CD14-positive monocyte (primary cell): ENCODE results near the gene SLC34A3. TPM values are rescaled to one million over a fixed set of nuclear protein-coding genes. Genes with fewer than 3 reads are reported as not detected.

Source experiments
- DNase-seq, 3 donors: peaks; one replicate each; pipeline ENCODE4 v3.0.0-alpha.2; 2011 to 2022
- H2AFZ ChIP-seq: 2 replicates; pipeline ENCODE4 v1.6.0; 2012; ENCODE audit warnings: mild to moderate bottlenecking, low read depth, low read length, inconsistent platforms; ENCODE audit not compliant: insufficient read depth, poor library complexity, severe bottlenecking
- H3K27ac ChIP-seq, 2 donors: 1 replicate in 1 of 2; 2 replicates in 1 of 2; pipeline ENCODE4 v1.5.1; 2012 to 2013; ENCODE audit warnings: low read length in 2 of 2, control low read depth in 1 of 2, inconsistent platforms in 1 of 2, low read depth in 1 of 2, mild to moderate bottlenecking in 1 of 2
- H3K27me3 ChIP-seq, 2 donors: one replicate each; pipeline versions ENCODE4 v1.6.0 to v1.6.1; 2011 to 2013; ENCODE audit warnings: low read length in 2 of 2; ENCODE audit not compliant: control insufficient read depth in 2 of 2, insufficient read depth in 2 of 2
- H3K36me3 ChIP-seq, 2 donors: replicated peaks in 1 of 2; 1 replicate in 1 of 2; 2 replicates in 1 of 2; pipeline versions ENCODE4 v1.5.1 to v1.6.1; 2012 to 2013; ENCODE audit warnings: low read length in 2 of 2, control low read depth in 1 of 2, inconsistent platforms in 1 of 2, mild to moderate bottlenecking in 1 of 2; ENCODE audit not compliant: insufficient read depth in 2 of 2, control insufficient read depth in 1 of 2
- H3K4me1 ChIP-seq, 2 donors: 1 replicate in 1 of 2; 2 replicates in 1 of 2; pipeline versions ENCODE4 v1.5.1 to v1.6.1; 2012 to 2013; ENCODE audit warnings: low read length in 2 of 2, control low read depth in 1 of 2, inconsistent platforms in 1 of 2, mild to moderate bottlenecking in 1 of 2, moderate library complexity in 1 of 2; ENCODE audit not compliant: insufficient read depth in 2 of 2, control insufficient read depth in 1 of 2
- H3K4me2 ChIP-seq: replicated peaks from 2 replicates; pipeline ENCODE3; 2012; ENCODE audit warnings: low read length, moderate library complexity, mild to moderate bottlenecking; ENCODE audit not compliant: poor library complexity, severe bottlenecking; ENCODE audit errors: extremely low read depth
- H3K4me3 ChIP-seq, 3 experiments: fragments of 200-600 bp in 1 of 3; sonication (generic) in 1 of 3; replicated peaks in 1 of 3; 1 replicate in 2 of 3; 2 replicates in 1 of 3; pipeline ENCODE4 v1.5.1; 2011 to 2013; ENCODE audit warnings: low read length in 3 of 3, mild to moderate bottlenecking in 3 of 3, control low read depth in 2 of 3, low read depth in 2 of 3, inconsistent platforms in 1 of 3, moderate library complexity in 1 of 3
- H3K79me2 ChIP-seq: 2 replicates; pipeline ENCODE4 v1.6.0; 2012; ENCODE audit warnings: mild to moderate bottlenecking, control low read depth, inconsistent platforms, low read length, moderate library complexity; ENCODE audit not compliant: insufficient read depth
- H3K9ac ChIP-seq: 2 replicates; pipeline ENCODE4 v1.6.0; 2017; ENCODE audit warnings: low read length, mild to moderate bottlenecking; ENCODE audit not compliant: insufficient read depth, poor library complexity, severe bottlenecking
- H3K9me3 ChIP-seq, 2 donors: replicated peaks in 1 of 2; 1 replicate in 1 of 2; 2 replicates in 1 of 2; pipeline versions ENCODE4 v1.5.1 to v1.6.1; 2012 to 2013; ENCODE audit warnings: low read length in 2 of 2, control low read depth in 1 of 2; ENCODE audit not compliant: control insufficient read depth in 1 of 2, insufficient read depth in 1 of 2
- H4K20me1 ChIP-seq: 2 replicates; pipeline ENCODE4 v1.6.0; 2012; ENCODE audit warnings: mild to moderate bottlenecking, low read length, control low read depth, moderate library complexity; ENCODE audit not compliant: insufficient read depth
- H3K27ac Mint-ChIP-seq, 7 donors: one replicate each; pipeline ENCODE4 v1.8.0; 2020; ENCODE audit warnings: mild to moderate bottlenecking in 7 of 7, mixed read lengths in 7 of 7, moderate library complexity in 6 of 7, inconsistent platforms in 2 of 7
- H3K27me3 Mint-ChIP-seq, 3 donors: one replicate each; pipeline ENCODE4 v1.8.0; 2021 to 2022; ENCODE audit warnings: low read depth in 3 of 3, mild to moderate bottlenecking in 3 of 3, mixed read lengths in 3 of 3, moderate library complexity in 3 of 3, inconsistent platforms in 1 of 3
- H3K36me3 Mint-ChIP-seq, 2 donors: one replicate each; pipeline ENCODE4 v1.8.0; 2020; ENCODE audit warnings: mixed read lengths in 2 of 2, inconsistent platforms in 1 of 2, mild to moderate bottlenecking in 1 of 2
- H3K4me1 Mint-ChIP-seq: one replicate; pipeline ENCODE4 v1.8.0; 2020; ENCODE audit warnings: mild to moderate bottlenecking, mixed read lengths
- H3K4me3 Mint-ChIP-seq, 2 donors: one replicate each; pipeline ENCODE4 v1.8.0; 2020; ENCODE audit warnings: mild to moderate bottlenecking in 2 of 2, mixed read lengths in 2 of 2, moderate library complexity in 1 of 2
- H3K9me3 Mint-ChIP-seq, 7 donors: one replicate each; pipeline ENCODE4 v1.8.0; 2020 to 2022; ENCODE audit warnings: mixed read lengths in 7 of 7, mild to moderate bottlenecking in 6 of 7, moderate library complexity in 6 of 7, inconsistent platforms in 2 of 7
- CTCF ChIP-seq: fragments of 200-600 bp; IDR thresholded peaks from one replicate; pipeline ENCODE4 v1.8.0; 2022; ENCODE audit warnings: antibody characterized with exemption, mild to moderate bottlenecking
- WGBS: methylation state at CpG from one replicate; pipeline ENCODE4 v1.1.5; 2013; ENCODE audit warnings: missing lambda C conversion rate; ENCODE audit not compliant: insufficient coverage; 5-methylcytosine and 5-hydroxymethylcytosine counted together
- intact Hi-C, 2 donors: fragments of 100-400 bp; cut with micrococcal nuclease; formaldehyde crosslinking; loops; one replicate each; pipeline versions ENCODE4 v1.15.0 to v1.15.1; 2023
- polyA plus RNA-seq, 3 donors: library from polyadenylated mRNA; depleted of rRNA in 1 of 3; unstranded in 2 of 3; stranded (reverse) in 1 of 3; fragments of 300-500 nt in 2 of 3; fragments of >200 nt in 1 of 3; fragmentation: Illumina TruSeq in 2 of 3; gene quantifications; 1 replicate in 2 of 3; 2 replicates in 1 of 3; pipeline ENCODE4 v1.2.3, GENCODE V29; 2012 to 2021

Gene SLC34A3
- polyA plus RNA-seq, 3 donors, result not detected

DNA sequence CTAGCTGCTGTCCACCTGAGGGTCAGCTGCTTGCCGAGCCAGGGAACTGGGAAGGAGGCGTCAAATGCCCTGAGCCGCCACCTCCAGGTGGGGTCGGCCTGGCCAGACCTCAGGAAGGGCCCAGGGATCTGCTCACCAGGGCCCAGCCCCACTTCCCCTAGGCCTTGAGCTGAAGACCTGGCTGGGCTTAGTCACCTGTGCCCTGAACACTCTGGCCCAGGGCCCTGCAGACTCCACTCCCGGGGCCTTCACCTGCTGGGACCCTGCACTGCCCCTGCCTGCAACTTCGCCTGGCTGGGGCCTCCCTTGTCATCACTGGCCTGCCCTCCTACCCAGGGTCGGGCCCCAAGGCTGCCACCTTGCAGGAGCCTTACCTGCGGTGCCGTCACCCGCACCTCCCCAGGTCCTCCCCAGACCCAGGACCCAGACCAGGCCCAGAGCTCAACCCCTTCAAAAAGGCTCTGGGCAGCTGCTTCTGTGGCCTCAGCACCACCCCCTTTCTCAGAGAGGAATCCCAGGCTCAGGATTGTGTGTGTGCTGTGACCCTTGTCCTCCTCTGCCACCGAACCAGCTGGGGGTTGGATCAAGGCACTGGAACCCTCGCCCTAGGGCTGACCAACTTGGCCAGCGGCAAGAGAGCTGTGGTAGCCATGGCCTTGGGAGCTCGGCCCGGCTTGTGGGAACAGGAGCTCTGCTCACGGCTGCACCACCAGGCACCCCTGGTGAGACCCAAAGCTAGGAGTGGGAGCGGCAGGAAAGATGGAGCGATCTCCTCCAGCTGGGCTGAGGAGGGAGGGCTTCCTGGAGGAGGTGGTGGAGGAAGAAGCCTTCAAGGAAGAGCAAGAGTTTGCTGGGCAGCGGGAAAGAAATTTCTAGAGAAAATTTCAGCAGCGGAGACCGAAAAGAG is 23.3 kb downstream of the SLC34A3 start:
- TF ChIP-seq CTCF, result no peak
- peaks cover 12 to 17% of the 10 kb centered on the region in 2 donors for H3K36me3 ChIP-seq
- no peak overlapping the region for H3K27ac ChIP-seq
- H3K27me3 ChIP-seq, result no peaks in the 10 kb centered on the region
- H2AFZ ChIP-seq, result peak overlapping the region; percentile 97
- no peaks in the 10 kb centered on the region for H3K9me3 ChIP-seq
- peaks cover 19% of the 10 kb centered on the region for H3K79me2 ChIP-seq
- Mint-ChIP-seq H3K9me3 (no peaks in the 10 kb centered on the region), H3K4me3 (peak overlapping the region; percentile 88 to 95), H3K27me3 (peaks cover 5 to 7% (median 6%) of the 10 kb centered on the region in 3 donors), H3K36me3 (peaks cover 10 to 30% of the 10 kb centered on the region in 2 donors), H3K4me1 (peaks cover 18% of the 10 kb centered on the region), H3K27ac (peak overlapping the region in 3 of 7 donors; percentile 58 to 76 (median 70))
- H4K20me1 ChIP-seq, result peaks cover 22% of the 10 kb centered on the region
- WGBS, result 91% methylated on average over 21 of the region's 21 CpGs
- DNase-seq, result no peak
- peaks cover 19 to 27% of the 10 kb centered on the region in 2 donors for H3K4me1 ChIP-seq
- intact Hi-C loops, result loop anchor here in 1 of 2 donors (2.0 kb wide), 1 partner anchor 13 kb away; the partner anchor contains the start of gene TUBB4B
- peak overlapping the region; percentile 65 to 94 (median 82) for H3K4me3 ChIP-seq
- peak overlapping the region; percentile 98 for H3K4me2 ChIP-seq
- peak overlapping the region; percentile 76 for H3K9ac ChIP-seq

DNA sequence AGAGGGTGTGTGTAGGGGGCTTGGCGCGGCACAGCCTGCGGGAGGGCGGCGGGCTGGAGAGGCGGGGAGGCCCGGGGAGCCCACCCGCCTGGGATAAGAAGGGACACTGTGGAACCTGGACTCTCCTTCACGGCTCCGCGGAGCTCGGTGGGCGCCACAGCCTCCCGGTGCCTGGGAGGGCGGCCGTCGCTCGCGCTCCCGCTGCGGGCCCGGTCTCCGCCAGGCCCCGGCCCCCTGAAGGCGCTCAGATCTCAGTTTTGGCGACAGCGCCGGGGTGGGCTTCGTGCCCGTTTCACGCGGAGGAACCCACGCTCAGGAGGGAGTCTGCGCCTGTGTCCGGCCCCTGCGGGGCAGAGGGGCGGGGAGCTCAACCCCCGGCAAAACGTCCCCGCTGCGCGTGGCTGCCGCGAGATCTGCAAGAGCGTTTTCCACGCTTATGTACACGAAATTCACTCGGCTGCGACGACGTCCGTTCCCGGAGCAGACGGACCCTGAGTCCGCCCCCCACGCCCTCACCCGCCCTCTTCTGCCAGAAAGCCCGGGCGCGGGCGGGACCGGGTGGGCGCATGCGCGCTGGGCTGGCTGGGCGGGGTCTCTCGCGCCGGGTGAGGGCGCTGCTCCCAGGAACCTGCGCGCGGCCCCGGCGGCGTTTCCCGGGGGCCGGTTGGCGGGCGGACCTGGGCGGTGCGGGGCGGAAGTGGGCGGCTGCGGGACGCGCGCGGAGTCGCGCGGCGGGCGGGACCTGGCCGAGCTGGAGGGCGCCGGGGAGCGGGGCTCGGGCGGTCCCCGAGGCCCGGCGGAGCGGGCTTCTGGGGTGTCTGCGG is 24.1 kb downstream of the SLC34A3 start, which contains the start of gene NELFB:
TSS of gene NELFB (plus strand) at position 704 of the 824 bp plus-strand sequence.
- 3% methylated on average over 103 of the region's 105 CpGs for WGBS
- Histone ChIP-seq H4K20me1 (peaks cover 25% of the 10 kb centered on the region), H3K9me3 (no peaks in the 10 kb centered on the region), H3K36me3 (peaks cover 12 to 21% of the 10 kb centered on the region in 2 donors), H3K4me1 (peaks cover 19 to 27% of the 10 kb centered on the region in 2 donors), H3K79me2 (peaks cover 19% of the 10 kb centered on the region), H2AFZ (peak within 1 kb of the TSS; percentile 97), H3K4me3 (peak within 1 kb of the TSS; percentile 65 to 94 (median 82)), H3K4me2 (peak within 1 kb of the TSS; percentile 98), H3K27me3 (no peaks in the 10 kb centered on the region), H3K9ac (peak within 1 kb of the TSS; percentile 76), H3K27ac (peak within 1 kb of the TSS in 1 of 2 donors; percentile 75)
- H3K27me3 Mint-ChIP-seq, result peaks cover 0 to 6% (median 6%) of the 10 kb centered on the region in 3 donors
- no peaks in the 10 kb centered on the region for H3K9me3 Mint-ChIP-seq
- H3K4me3 Mint-ChIP-seq, result peak within 1 kb of the TSS; percentile 88 to 95
- no peak for TF ChIP-seq CTCF
- H3K27ac Mint-ChIP-seq, result peak within 1 kb of the TSS; percentile 46 to 91 (median 73)
- intact Hi-C loops, result loop anchor here (1.0 to 2.0 kb wide), 2 partner anchors 14 kb away; partner anchors contain the start of gene TUBB4B (in 2 of the 2)
- DNase-seq, result peak; percentile 81 to 87 (median 87)
- H3K36me3 Mint-ChIP-seq, result peaks cover 15 to 34% of the 10 kb centered on the region in 2 donors
- H3K4me1 Mint-ChIP-seq, result peaks cover 18% of the 10 kb centered on the region
